ENCODE results near the gene MRPL53.
"Not testable (repeated sequence)": the region's sequence is repeated elsewhere in the genome, so short reads cannot be mapped to it uniquely, and the experiment has no call there.

Gene MRPL53

GRCh38 chr2:74481431-74481830, 9.0 kb upstream of the MRPL53 start:
- DNase-seq, result no peak

GRCh38 chr2:74474899-74475298, 2.4 kb upstream of the MRPL53 start:
- no peak for DNase-seq

- DNase-seq, result no peak
Observed at GRCh38 chr2:74474481-74474880, 2.0 kb upstream of the MRPL53 start.

GRCh38 chr2:74472945-74473258, 422 bp upstream of the MRPL53 start:
- no peak for DNase-seq

GRCh38 chr2:74471332-74472065, 981 bp downstream of the MRPL53 start:
- DNase-seq, result no peak

- DNase-seq, result not testable (repeated sequence)
Observed at GRCh38 chr2:74470742-74471141, 1.7 kb downstream of the MRPL53 start.

- no peak for DNase-seq
Observed at GRCh38 chr2:74464406-74464805, 8.1 kb downstream of the MRPL53 start.

- DNase-seq, result no peak
Observed at GRCh38 chr2:74462786-74463105, 9.7 kb downstream of the MRPL53 start.

- DNase-seq, result no peak
Observed at GRCh38 chr2:74462054-74462785, 10.3 kb downstream of the MRPL53 start.

- no peak for DNase-seq
Observed at GRCh38 chr2:74461187-74462053, 11.1 kb downstream of the MRPL53 start.

- not testable (repeated sequence) for DNase-seq
Observed at GRCh38 chr2:74460187-74460586, 12.3 kb downstream of the MRPL53 start.

GRCh38 chr2:74459503-74460118, 12.9 kb downstream of the MRPL53 start:
- not testable (repeated sequence) for DNase-seq

- no peak for DNase-seq
Observed at GRCh38 chr2:74458938-74459363, 13.5 kb downstream of the MRPL53 start.

- DNase-seq, result peak; percentile 100
Observed at GRCh38 chr2:74458132-74458937, 14.1 kb downstream of the MRPL53 start, which contains the start of gene WBP1. TSS of gene WBP1 (plus strand) at chr2:74458438. CDS start at chr2:74458603, 165 bp downstream.

- no peak for DNase-seq
Observed at GRCh38 chr2:74457549-74458131, 14.8 kb downstream of the MRPL53 start.

- no peak for DNase-seq
Observed at GRCh38 chr2:74457129-74457548, 15.3 kb downstream of the MRPL53 start.

- DNase-seq, result peak; percentile 98
Observed at GRCh38 chr2:74454654-74455511, 17.6 kb downstream of the MRPL53 start, which contains the start of gene INO80B. TSS of gene INO80B (plus strand) at chr2:74455087. CDS start at chr2:74455117, 30 bp downstream.

GRCh38 chr2:74450570-74451190, 21.8 kb downstream of the MRPL53 start:
- DNase-seq, result no peak

GRCh38 chr2:74448771-74449170, 23.7 kb downstream of the MRPL53 start:
- DNase-seq, result no peak
